Smooth muscle cell (in vitro differentiated cells): ENCODE measurements around the gene NUP50. TPM values are rescaled to one million over a fixed set of nuclear protein-coding genes. Genes with fewer than 3 reads are reported as not detected.

Experiments used
- DNase-seq: peaks from one replicate; lab custom pipeline; 2025; ENCODE audit not compliant: unreplicated experiment; lab: John Stamatoyannopoulos, UW
- H2AFZ ChIP-seq: fragments of 200-600 bp; sonication (generic); 2 replicates; pipeline ENCODE4 v1.6.0; 2016; ENCODE audit warnings: antibody characterized with exemption, low read depth, mild to moderate bottlenecking
- H3F3A ChIP-seq: fragments of 200-600 bp; sonication (generic); 2 replicates; pipeline ENCODE4 v1.6.0; 2017; ENCODE audit warnings: antibody characterized with exemption, low read depth
- H3K27ac ChIP-seq: fragments of 200-600 bp; sonication (generic); 2 replicates; pipeline ENCODE4 v1.5.1; 2016; ENCODE audit warnings: low read depth, mild to moderate bottlenecking
- H3K27me3 ChIP-seq: fragments of 200-600 bp; sonication (generic); 2 replicates; pipeline ENCODE4 v1.6.1; 2016; ENCODE audit warnings: low read depth, mild to moderate bottlenecking
- H3K36me3 ChIP-seq: fragments of 200-600 bp; sonication (generic); 2 replicates; pipeline ENCODE4 v1.5.1; 2016; ENCODE audit warnings: low read depth
- H3K4me1 ChIP-seq: fragments of 200-600 bp; sonication (generic); 2 replicates; pipeline ENCODE4 v1.5.1; 2016; ENCODE audit warnings: low read depth
- H3K4me2 ChIP-seq: fragments of 200-600 bp; sonication (generic); 2 replicates; pipeline ENCODE4 v1.6.0; 2016; ENCODE audit warnings: mild to moderate bottlenecking
- H3K4me3 ChIP-seq: fragments of 200-600 bp; sonication (generic); 2 replicates; pipeline ENCODE4 v1.5.1; 2016; ENCODE audit warnings: mild to moderate bottlenecking
- H3K79me2 ChIP-seq: fragments of 200-600 bp; sonication (generic); 2 replicates; pipeline ENCODE4 v1.6.0; 2016; ENCODE audit warnings: low read depth, mild to moderate bottlenecking
- H3K9ac ChIP-seq: fragments of 200-600 bp; sonication (generic); 2 replicates; pipeline ENCODE4 v1.6.0; 2016; ENCODE audit warnings: low read depth
- H3K9me3 ChIP-seq: fragments of 200-600 bp; sonication (generic); replicated peaks from 2 replicates; pipeline ENCODE4 v1.5.1; 2016; ENCODE audit warnings: low read depth
- H4K20me1 ChIP-seq: fragments of 200-600 bp; sonication (generic); 2 replicates; pipeline ENCODE4 v1.6.0; 2016; ENCODE audit warnings: low read depth
- CTCF ChIP-seq: fragments of 200-600 bp; sonication (generic); IDR thresholded peaks from 2 replicates; pipeline ENCODE4 v1.5.1; 2017; ENCODE audit warnings: borderline replicate concordance, mild to moderate bottlenecking, antibody characterized with exemption; ENCODE audit not compliant: insufficient read depth, poor library complexity, severe bottlenecking
- WGBS: methylation state at CpG from one replicate; pipeline ENCODE4 v1.1.7; 2016; ENCODE audit warnings: low lambda C conversion rate; 5-methylcytosine and 5-hydroxymethylcytosine counted together
- polyA plus RNA-seq: library from polyadenylated mRNA; unstranded; fragments of >200 nt; fragmentation: Nextera tagmentation; extraction: Ambion mirVana; gene quantifications from 2 replicates; pipeline ENCODE4 v1.2.1, GENCODE V29; 2016
- total RNA-seq: library from RNA; depleted of rRNA; stranded (reverse); fragments of >200 nt; gene quantifications from 2 replicates; pipeline ENCODE4 v1.2.3, GENCODE V29; 2014

The NUP50 gene
- total and polyA plus RNA-seq, 2 experiments from 2014 or later = 18.6 to 21.0 TPM

GRCh38 chr22:45230026-45230721 lies 66.4 kb downstream of the NUP50 start:
- Histone ChIP-seq H3K4me2 (no peak overlapping the region), H3K27me3 (no peaks in the 10 kb centered on the region), H3K4me3 (no peak overlapping the region), H3K27ac (no peak overlapping the region), H4K20me1 (peaks cover 65% of the 10 kb centered on the region), H3K79me2 (peaks cover 13% of the 10 kb centered on the region), H3K36me3 (no peaks in the 10 kb centered on the region), H3K9ac (no peak overlapping the region), H3K4me1 (no peaks in the 10 kb centered on the region), H3K9me3 (no peaks in the 10 kb centered on the region), H3F3A (no peaks in the 10 kb centered on the region), H2AFZ (no peak overlapping the region)
- WGBS = 88% methylated on average over 16 of the region's 16 CpGs
- no peak for DNase-seq
- TF ChIP-seq CTCF = no peak

- TF ChIP-seq CTCF = no peak
- no peaks in the 10 kb centered on the region for H3F3A ChIP-seq
- H3K9me3 ChIP-seq = no peaks in the 10 kb centered on the region
- WGBS = 69% methylated on average over 2 of the region's 2 CpGs
- no peak overlapping the region for H3K4me3 ChIP-seq
- H3K36me3 ChIP-seq = no peaks in the 10 kb centered on the region
- H3K4me1 ChIP-seq = no peaks in the 10 kb centered on the region
- H4K20me1 ChIP-seq = peaks cover 65% of the 10 kb centered on the region
- H3K4me2 ChIP-seq = no peak overlapping the region
- peak overlapping the region; percentile 23 for H3K27ac ChIP-seq
- DNase-seq = no peak
- H3K79me2 ChIP-seq = peaks cover 18% of the 10 kb centered on the region
- no peak overlapping the region for H2AFZ ChIP-seq
- H3K27me3 ChIP-seq = no peaks in the 10 kb centered on the region
- no peak overlapping the region for H3K9ac ChIP-seq
These were observed 67.6 kb downstream of the NUP50 start for GRCh38 chr22:45231293-45231692.

- Histone ChIP-seq H3F3A (no peaks in the 10 kb centered on the region), H3K9ac (no peak overlapping the region), H3K79me2 (peaks cover 31% of the 10 kb centered on the region), H3K4me3 (no peak overlapping the region), H2AFZ (no peak overlapping the region), H3K36me3 (no peaks in the 10 kb centered on the region), H3K4me2 (no peak overlapping the region), H4K20me1 (peaks cover 73% of the 10 kb centered on the region), H3K27ac (no peak overlapping the region), H3K27me3 (no peaks in the 10 kb centered on the region), H3K9me3 (no peaks in the 10 kb centered on the region), H3K4me1 (no peaks in the 10 kb centered on the region)
- TF ChIP-seq CTCF = no peak
- 94% methylated on average over 10 of the region's 10 CpGs for WGBS
- no peak for DNase-seq
These were observed 69.7 kb downstream of the NUP50 start for GRCh38 chr22:45233386-45233785.

GRCh38 chr22:45233827-45234226 lies 70.1 kb downstream of the NUP50 start:
- WGBS = 94% methylated on average over 10 of the region's 10 CpGs
- H3K79me2 ChIP-seq = peaks cover 32% of the 10 kb centered on the region
- H4K20me1 ChIP-seq = peaks cover 78% of the 10 kb centered on the region
- H3K4me1 ChIP-seq = no peaks in the 10 kb centered on the region
- no peak for TF ChIP-seq CTCF
- H3K27me3 ChIP-seq = no peaks in the 10 kb centered on the region
- H3K27ac ChIP-seq = no peak overlapping the region
- no peak overlapping the region for H3K4me2 ChIP-seq
- no peak overlapping the region for H3K4me3 ChIP-seq
- H3F3A ChIP-seq = no peaks in the 10 kb centered on the region
- H3K36me3 ChIP-seq = no peaks in the 10 kb centered on the region
- no peaks in the 10 kb centered on the region for H3K9me3 ChIP-seq
- H3K9ac ChIP-seq = no peak overlapping the region
- DNase-seq = no peak
- no peak overlapping the region for H2AFZ ChIP-seq
